Ascending aorta (tissue), 2 donors: ENCODE data around the gene NBL1. TPM values are rescaled to one million over a fixed set of nuclear protein-coding genes. Genes with fewer than 3 reads are reported as not detected.
"Not testable (repeated sequence)": the region's sequence is repeated elsewhere in the genome, so short reads cannot be mapped to it uniquely, and the experiment has no call there.

Experiments
- DNase-seq, 2 donors: peaks; one replicate each; pipeline ENCODE4 v3.0.0-alpha.2; 2019; ENCODE audit warnings: low spot score in 2 of 2
- H3K27ac ChIP-seq, 2 donors: fragments of 200-600 bp; sonication (generic); one replicate each; pipeline ENCODE4 v1.5.1; 2016 to 2017; ENCODE audit warnings: mild to moderate bottlenecking in 1 of 2
- H3K27me3 ChIP-seq: fragments of 200-600 bp; sonication (generic); one replicate; pipeline ENCODE4 v1.5.1; 2017
- H3K36me3 ChIP-seq, 2 donors: fragments of 200-600 bp; sonication (generic); one replicate each; pipeline ENCODE4 v1.5.1; 2016
- H3K4me1 ChIP-seq, 2 donors: fragments of 200-600 bp; sonication (generic); one replicate each; pipeline ENCODE4 v1.5.1; 2016 to 2017; ENCODE audit warnings: mild to moderate bottlenecking in 1 of 2
- H3K4me3 ChIP-seq, 2 donors: fragments of 200-600 bp; sonication (generic); one replicate each; pipeline ENCODE4 v1.5.1; 2016 to 2017; ENCODE audit warnings: mild to moderate bottlenecking in 1 of 2
- H3K9me3 ChIP-seq, 2 donors: fragments of 200-600 bp; sonication (generic); one replicate each; pipeline ENCODE4 v1.5.1; 2016
- intact Hi-C: fragments of 100-400 bp; cut with DNase I; formaldehyde crosslinking; loops from one replicate; pipeline ENCODE4 v1.15.1; 2023
- total RNA-seq: library from RNA; depleted of rRNA; stranded (reverse); fragments of >200 nt; gene quantifications from one replicate; pipeline ENCODE4 v1.1.0, GENCODE V29; 2016
- TF ChIP-seq, protein P1 (sequence below), 3 experiments: fragments of 200-600 bp in 2 of 3; fragments of 450-650 bp in 1 of 3; sonication (generic) in 2 of 3; IDR thresholded peaks; one replicate each; pipeline ENCODE4 v1.5.1; 2016 to 2019; ENCODE audit warnings: antibody characterized with exemption in 3 of 3, mild to moderate bottlenecking in 1 of 3, moderate library complexity in 1 of 3

Gene NBL1
- total RNA-seq, 1 donor from 2014 or later, result 157 TPM

DNA sequence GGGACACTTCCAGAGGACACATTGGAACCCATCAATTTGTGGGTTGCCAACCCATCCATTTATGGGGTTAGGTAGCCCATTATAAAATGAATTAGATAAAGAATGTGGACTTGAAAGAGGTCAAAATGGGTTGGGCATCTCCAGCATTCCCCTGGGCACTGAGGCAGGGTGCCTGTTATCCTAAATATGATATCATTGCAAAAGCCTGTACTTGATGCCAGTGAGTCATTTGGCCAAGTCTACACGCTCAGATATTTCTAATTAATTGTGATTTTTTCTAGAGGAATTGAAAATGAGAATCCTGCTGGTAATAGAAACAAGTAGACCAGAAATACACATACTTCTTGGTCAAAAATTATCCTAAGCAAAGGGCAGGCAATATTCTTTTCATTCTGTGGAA is 21.9 kb upstream of the NBL1 start:
- Histone ChIP-seq H3K36me3 (peaks cover 25 to 33% of the 10 kb centered on the region in 2 donors), H3K4me1 (peaks cover 0 to 26% of the 10 kb centered on the region in 2 donors), H3K4me3 (no peak overlapping the region), H3K9me3 (no peaks in the 10 kb centered on the region), H3K27ac (no peak overlapping the region), H3K27me3 (no peaks in the 10 kb centered on the region)
- intact Hi-C loops, result no loop called here
- no peak for DNase-seq
- TF ChIP-seq, protein P1, sequence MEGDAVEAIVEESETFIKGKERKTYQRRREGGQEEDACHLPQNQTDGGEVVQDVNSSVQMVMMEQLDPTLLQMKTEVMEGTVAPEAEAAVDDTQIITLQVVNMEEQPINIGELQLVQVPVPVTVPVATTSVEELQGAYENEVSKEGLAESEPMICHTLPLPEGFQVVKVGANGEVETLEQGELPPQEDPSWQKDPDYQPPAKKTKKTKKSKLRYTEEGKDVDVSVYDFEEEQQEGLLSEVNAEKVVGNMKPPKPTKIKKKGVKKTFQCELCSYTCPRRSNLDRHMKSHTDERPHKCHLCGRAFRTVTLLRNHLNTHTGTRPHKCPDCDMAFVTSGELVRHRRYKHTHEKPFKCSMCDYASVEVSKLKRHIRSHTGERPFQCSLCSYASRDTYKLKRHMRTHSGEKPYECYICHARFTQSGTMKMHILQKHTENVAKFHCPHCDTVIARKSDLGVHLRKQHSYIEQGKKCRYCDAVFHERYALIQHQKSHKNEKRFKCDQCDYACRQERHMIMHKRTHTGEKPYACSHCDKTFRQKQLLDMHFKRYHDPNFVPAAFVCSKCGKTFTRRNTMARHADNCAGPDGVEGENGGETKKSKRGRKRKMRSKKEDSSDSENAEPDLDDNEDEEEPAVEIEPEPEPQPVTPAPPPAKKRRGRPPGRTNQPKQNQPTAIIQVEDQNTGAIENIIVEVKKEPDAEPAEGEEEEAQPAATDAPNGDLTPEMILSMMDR (IDR thresholded peaks at IDR 0.05), result no peak

DNA sequence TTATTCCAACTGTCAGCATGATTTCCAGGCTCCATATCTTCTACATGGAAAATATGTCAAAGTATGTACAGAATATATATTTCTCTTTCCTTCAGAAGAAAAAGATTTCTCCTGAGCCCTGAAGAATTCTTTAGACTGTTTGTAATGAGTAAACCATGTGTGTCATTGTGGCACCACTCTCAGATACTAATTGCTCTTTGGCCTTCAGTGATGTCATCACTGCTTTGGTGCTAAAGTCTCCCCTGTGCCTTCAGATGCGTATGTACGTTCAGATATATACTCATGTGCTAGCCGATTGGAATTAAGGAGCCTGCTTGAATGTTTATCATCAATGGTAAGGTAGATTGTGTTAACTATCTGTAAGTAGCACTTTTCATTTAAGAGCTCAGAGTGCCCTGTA is 20.6 kb upstream of the NBL1 start:
- H3K4me1 ChIP-seq, result peaks cover under 1 to 26% of the 10 kb centered on the region in 2 donors
- no peak overlapping the region for H3K4me3 ChIP-seq
- H3K27me3 ChIP-seq, result no peaks in the 10 kb centered on the region
- peaks cover 31 to 41% of the 10 kb centered on the region in 2 donors for H3K36me3 ChIP-seq
- H3K9me3 ChIP-seq, result no peaks in the 10 kb centered on the region
- intact Hi-C loops, result no loop called here
- no peak overlapping the region for H3K27ac ChIP-seq
- DNase-seq, result no peak
- TF ChIP-seq, protein P1 (IDR thresholded peaks at IDR 0.05), result no peak

GRCh38 chr1:19625291-19625937 is 18.7 kb upstream of the NBL1 start:
- TF ChIP-seq, protein P1 (IDR thresholded peaks at IDR 0.05), result no peak
- no peak for DNase-seq
- no peak overlapping the region for H3K4me3 ChIP-seq
- peaks cover 31 to 41% of the 10 kb centered on the region in 2 donors for H3K36me3 ChIP-seq
- H3K27ac ChIP-seq, result no peak overlapping the region
- H3K4me1 ChIP-seq, result peaks cover 2 to 21% of the 10 kb centered on the region in 2 donors
- H3K27me3 ChIP-seq, result no peaks in the 10 kb centered on the region
- H3K9me3 ChIP-seq, result no peaks in the 10 kb centered on the region
- intact Hi-C loops, result no loop called here

DNA sequence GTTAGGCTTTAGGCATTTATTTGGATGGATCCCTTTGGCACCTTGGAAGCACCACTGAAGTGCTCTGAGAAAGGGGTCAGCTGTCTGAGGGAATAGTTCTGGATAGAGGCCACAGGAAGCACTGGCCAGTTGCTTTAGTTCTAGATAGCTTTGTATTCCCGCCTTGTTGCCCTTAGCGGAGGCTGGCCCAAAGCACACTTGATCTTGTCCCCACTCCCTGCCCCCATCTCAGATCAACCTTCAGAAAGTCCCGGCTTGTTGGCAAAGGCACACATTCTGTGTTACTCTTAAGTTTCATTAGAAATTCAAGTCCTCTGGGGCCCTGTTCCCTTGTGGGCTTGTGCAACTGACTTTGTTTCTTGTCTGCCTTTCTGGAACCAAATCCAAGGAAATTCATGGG is 15.2 kb upstream of the NBL1 start:
- Histone ChIP-seq H3K36me3 (peaks cover 30 to 35% of the 10 kb centered on the region in 2 donors), H3K27me3 (no peaks in the 10 kb centered on the region), H3K27ac (peak overlapping the region; percentile 11 to 27), H3K9me3 (no peaks in the 10 kb centered on the region), H3K4me3 (no peak overlapping the region), H3K4me1 (peaks cover 2 to 7% of the 10 kb centered on the region in 2 donors)
- intact Hi-C loops, result no loop called here
- DNase-seq, result peak in 1 of 2 donors; percentile 58
- TF ChIP-seq, protein P1 (IDR thresholded peaks at IDR 0.05), result no peak

- no peak overlapping the region for H3K4me3 ChIP-seq
- H3K36me3 ChIP-seq, result peaks cover 26 to 30% of the 10 kb centered on the region in 2 donors
- H3K27me3 ChIP-seq, result no peaks in the 10 kb centered on the region
- TF ChIP-seq, protein P1 (IDR thresholded peaks at IDR 0.05), result no peak
- intact Hi-C loops, result no loop called here
- DNase-seq, result no peak
- H3K4me1 ChIP-seq, result peaks cover 2 to 7% of the 10 kb centered on the region in 2 donors
- peak overlapping the region; percentile 11 to 27 for H3K27ac ChIP-seq
- no peaks in the 10 kb centered on the region for H3K9me3 ChIP-seq
These were observed 14.8 kb upstream of the NBL1 start for GRCh38 chr1:19629357-19629756.

GRCh38 chr1:19630192-19630591 is 13.9 kb upstream of the NBL1 start:
- H3K27me3 ChIP-seq, H3K4me3 ChIP-seq, DNase-seq, intact Hi-C loops, H3K4me1 ChIP-seq, H3K9me3 ChIP-seq, H3K27ac ChIP-seq: not testable (repeated sequence)
- H3K36me3 ChIP-seq, result peaks cover 19 to 27% of the 10 kb centered on the region in 2 donors
